GM10847 (cell line): ENCODE results near the gene IL13RA1.

Source experiments
- POLR2A ChIP-seq: IDR thresholded peaks from 2 replicates; pipeline ENCODE4 v1.6.1; 2011; ENCODE audit not compliant: insufficient read length; ENCODE audit errors: extremely low read depth

Gene IL13RA1

GRCh38 chrX:118726887-118727685, at the start of gene IL13RA1:
TSS of gene IL13RA1 (plus strand) at chrX:118727606. CDS start at chrX:118727639, 33 bp downstream.
- TF ChIP-seq POLR2A: no peak

GRCh38 chrX:118679290-118679689, 48.1 kb upstream of the IL13RA1 start:
- TF ChIP-seq POLR2A: no peak

GRCh38 chrX:118682258-118683014, 45.0 kb upstream of the IL13RA1 start:
- no peak for TF ChIP-seq POLR2A

GRCh38 chrX:118685393-118685792, 42.0 kb upstream of the IL13RA1 start:
- TF ChIP-seq POLR2A: no peak

GRCh38 chrX:118688935-118689334, 38.5 kb upstream of the IL13RA1 start:
- no peak for TF ChIP-seq POLR2A

- TF ChIP-seq POLR2A: no peak
Observed at GRCh38 chrX:118693843-118694242, 33.6 kb upstream of the IL13RA1 start.

- no peak for TF ChIP-seq POLR2A
Observed at GRCh38 chrX:118694638-118695037, 32.8 kb upstream of the IL13RA1 start.

GRCh38 chrX:118698516-118699170, 28.8 kb upstream of the IL13RA1 start:
- no peak for TF ChIP-seq POLR2A

- TF ChIP-seq POLR2A: no peak
Observed at GRCh38 chrX:118702741-118703140, 24.7 kb upstream of the IL13RA1 start.

GRCh38 chrX:118706681-118707080, 20.7 kb upstream of the IL13RA1 start:
- TF ChIP-seq POLR2A: no peak

- no peak for TF ChIP-seq POLR2A
Observed at GRCh38 chrX:118714521-118714920, 12.9 kb upstream of the IL13RA1 start.

- no peak for TF ChIP-seq POLR2A
Observed at GRCh38 chrX:118717678-118718391, 9.6 kb upstream of the IL13RA1 start.

- no peak for TF ChIP-seq POLR2A
Observed at GRCh38 chrX:118718737-118719136, 8.7 kb upstream of the IL13RA1 start.

- no peak for TF ChIP-seq POLR2A
Observed at GRCh38 chrX:118720058-118720707, 7.2 kb upstream of the IL13RA1 start.

- no peak for TF ChIP-seq POLR2A
Observed at GRCh38 chrX:118723376-118723775, 4.0 kb upstream of the IL13RA1 start.
